Upper lobe of left lung (tissue), 6 donors: ENCODE results near the gene CTBP2. TPM values are rescaled to one million over a fixed set of nuclear protein-coding genes. Genes with fewer than 3 reads are reported as not detected.

Experiments used
- ATAC-seq, 2 donors: fragments of 200-7000 bp; cut with Tn5 transposase; one replicate each; pipeline ENCODE4 v1.9.1; 2022; ENCODE audit warnings: mild to moderate bottlenecking in 2 of 2, moderate library complexity in 2 of 2; ENCODE audit not compliant: low FRiP score in 2 of 2
- DNase-seq, 2 donors: peaks; one replicate each; pipeline ENCODE4 v3.0.0-alpha.2; 2019 to 2020
- H3K27ac ChIP-seq, 4 donors: fragments of 200-600 bp; sonication (generic); one replicate each; pipeline ENCODE4 v1.5.1; 2016 to 2019
- H3K27me3 ChIP-seq, 4 donors: fragments of 200-600 bp; sonication (generic); one replicate each; pipeline ENCODE4 v1.5.1; 2017 to 2019
- H3K36me3 ChIP-seq, 4 donors: fragments of 200-600 bp; sonication (generic); one replicate each; pipeline ENCODE4 v1.5.1; 2016 to 2019
- H3K4me1 ChIP-seq, 4 donors: fragments of 200-600 bp; sonication (generic); one replicate each; pipeline ENCODE4 v1.5.1; 2018 to 2019
- H3K4me3 ChIP-seq, 4 donors: fragments of 200-600 bp; sonication (generic); one replicate each; pipeline ENCODE4 v1.5.1; 2017 to 2019; ENCODE audit warnings: mild to moderate bottlenecking in 2 of 4, moderate library complexity in 1 of 4
- H3K9me3 ChIP-seq, 4 donors: fragments of 200-600 bp; sonication (generic); one replicate each; pipeline ENCODE4 v1.5.1; 2018 to 2019
- CTCF ChIP-seq, 6 experiments: fragments of 450-650 bp in 4 of 6; fragments of 200-600 bp in 2 of 6; sonication (generic) in 2 of 6; IDR thresholded peaks; one replicate each; pipeline ENCODE4 v1.5.1; 2016 to 2019; ENCODE audit warnings: antibody characterized with exemption in 6 of 6
- EP300 ChIP-seq, 4 donors: sonication (generic); formaldehyde crosslinking; IDR thresholded peaks; one replicate each; pipeline ENCODE4 v1.5.1; 2017; ENCODE audit warnings: antibody characterized with exemption in 4 of 4, control low read depth in 2 of 4
- POLR2A ChIP-seq, 4 donors: fragments of 450-650 bp; IDR thresholded peaks; one replicate each; pipeline ENCODE4 v1.5.1; 2016 to 2017; ENCODE audit warnings: antibody characterized with exemption in 4 of 4, mild to moderate bottlenecking in 2 of 4
- POLR2AphosphoS5 ChIP-seq, 2 donors: sonication (generic); formaldehyde crosslinking; IDR thresholded peaks; one replicate each; pipeline ENCODE4 v1.5.1; 2017; ENCODE audit warnings: antibody characterized with exemption in 2 of 2
- WGBS, 2 donors: methylation state at CpG; one replicate each; pipeline ENCODE4 v1.1.5; 2017 to 2018; 5-methylcytosine and 5-hydroxymethylcytosine counted together
- total RNA-seq, 6 donors: library from RNA; depleted of rRNA in 4 of 6; stranded (reverse); fragments of >200 nt in 4 of 6; gene quantifications; one replicate each; pipeline versions ENCODE4 v1.1.0 to v1.2.1, GENCODE V29; 2016 to 2021
- donor health status: DM: no; HTN: no; CAD: no; lungs with moderate emphysema.
- donor health status: DM: no; HTN: yes; CAD: no; lungs with severe emphysema.

The CTBP2 gene
- total RNA-seq, 6 donors from 2014 or later: 47.1 to 82.5 (median 59.7) TPM

GRCh38 chr10:125127986-125128385 lies 32.4 kb downstream of the CTBP2 start:
- no peak for ATAC-seq
- no peaks in the 10 kb centered on the region for H3K27me3 ChIP-seq
- H3K4me1 ChIP-seq: peaks cover 30 to 47% (median 38%) of the 10 kb centered on the region in 4 donors
- TF ChIP-seq CTCF (IDR thresholded peaks at IDR 0.05): no peak
- H3K4me3 ChIP-seq: no peak overlapping the region
- H3K27ac ChIP-seq: peak overlapping the region in 1 of 4 donors; percentile 34
- WGBS, 2 donors: 60 to 77% methylated on average over 3 of the region's 3 CpGs
- peaks cover 3 to 32% (median 4%) of the 10 kb centered on the region in 4 donors for H3K36me3 ChIP-seq
- H3K9me3 ChIP-seq: no peaks in the 10 kb centered on the region
- DNase-seq: no peak

GRCh38 chr10:125127110-125127509 lies 33.3 kb downstream of the CTBP2 start:
- ATAC-seq: no peak
- Histone ChIP-seq H3K4me3 (no peak overlapping the region), H3K4me1 (peaks cover 32 to 50% (median 43%) of the 10 kb centered on the region in 4 donors), H3K36me3 (peaks cover 3 to 29% (median 4%) of the 10 kb centered on the region in 4 donors), H3K27me3 (no peaks in the 10 kb centered on the region), H3K9me3 (no peaks in the 10 kb centered on the region), H3K27ac (no peak overlapping the region)
- no peak for TF ChIP-seq EP300 (IDR thresholded peaks at IDR 0.05)
- no peak for TF ChIP-seq POLR2AphosphoS5 (IDR thresholded peaks at IDR 0.05)
- TF ChIP-seq CTCF (IDR thresholded peaks at IDR 0.05): no peak
- no peak for DNase-seq
- WGBS, 2 donors: 88 to 89% methylated on average over 5 of the region's 5 CpGs

GRCh38 chr10:125125951-125126735 lies 34.2 kb downstream of the CTBP2 start:
- peak overlapping the region in 2 of 4 donors; percentile 36 to 86 for H3K27ac ChIP-seq
- no peak for ATAC-seq
- DNase-seq: no peak

GRCh38 chr10:125124907-125125306 lies 35.5 kb downstream of the CTBP2 start:
- Histone ChIP-seq H3K9me3 (no peaks in the 10 kb centered on the region), H3K4me1 (peaks cover 40 to 69% (median 54%) of the 10 kb centered on the region in 4 donors), H3K4me3 (no peak overlapping the region), H3K27me3 (no peaks in the 10 kb centered on the region), H3K36me3 (peaks cover 0 to 9% (median 1%) of the 10 kb centered on the region in 4 donors), H3K27ac (peak overlapping the region in 3 of 4 donors; percentile 36 to 86 (median 57))
- ATAC-seq: no peak
- no peak for DNase-seq
- 60 to 67% methylated on average over 10 of the region's 10 CpGs for WGBS, 2 donors
- no peak for TF ChIP-seq POLR2AphosphoS5 (IDR thresholded peaks at IDR 0.05)
- TF ChIP-seq CTCF (IDR thresholded peaks at IDR 0.05): no peak
- no peak for TF ChIP-seq EP300 (IDR thresholded peaks at IDR 0.05)
- no peak for TF ChIP-seq POLR2A (IDR thresholded peaks at IDR 0.05)

More at GRCh38 chr10:125125951-125126735, 34.2 kb downstream of the CTBP2 start:
- H3K4me3 ChIP-seq: no peak overlapping the region
- no peaks in the 10 kb centered on the region for H3K9me3 ChIP-seq
- TF ChIP-seq POLR2AphosphoS5 (IDR thresholded peaks at IDR 0.05) (no peak), POLR2A (IDR thresholded peaks at IDR 0.05) (no peak), CTCF (IDR thresholded peaks at IDR 0.05) (no peak), EP300 (IDR thresholded peaks at IDR 0.05) (no peak)
- no peaks in the 10 kb centered on the region for H3K27me3 ChIP-seq
- 87% methylated on average over 20 to 22 of the region's 22 CpGs for WGBS, 2 donors
- H3K4me1 ChIP-seq: peaks cover 35 to 60% (median 48%) of the 10 kb centered on the region in 4 donors
- H3K36me3 ChIP-seq: peaks cover 3 to 20% (median 4%) of the 10 kb centered on the region in 4 donors
